ENCODE data around the gene GULP1. TPM values are rescaled to one million over a fixed set of nuclear protein-coding genes. Genes with fewer than 3 reads are reported as not detected.

GULP1 gene
- total and polyA plus RNA-seq, 10 donors, result 0.83 to 16.6 (median 6.6) TPM

DNA sequence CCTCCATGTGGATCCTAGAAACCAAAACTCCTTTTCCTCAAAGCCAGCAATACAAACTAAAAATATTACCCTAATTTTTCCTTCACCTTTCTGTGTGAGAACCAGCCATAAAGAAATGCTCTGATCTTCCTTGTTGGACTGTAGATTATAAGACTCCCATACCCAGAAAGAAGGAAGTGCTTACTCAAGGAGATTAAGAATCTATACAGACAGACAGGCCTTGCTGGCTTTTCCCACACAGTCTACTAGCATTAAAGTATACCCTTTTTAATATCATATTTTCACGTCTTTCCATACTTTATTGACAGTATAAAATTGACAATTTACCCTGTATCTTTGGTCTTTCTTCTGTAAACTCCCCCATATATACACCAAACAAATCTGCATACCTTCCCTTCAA is 139.0 kb downstream of the GULP1 start:
- no peaks in the 10 kb centered on the region for H3K36me3 ChIP-seq
- 56 to 76% (median 71%) methylated on average over 1 of the region's 1 CpG for WGBS, 5 donors
- peaks cover 0 to 10% (median 0%) of the 10 kb centered on the region in 8 donors for H3K9me3 ChIP-seq
- DNase-seq, result no peak
- no peak overlapping the region for H3K27ac ChIP-seq
- intact Hi-C loops (cut with DNase I; ENCODE audit: low total_unique reads), result no loop called here
- no peak overlapping the region for H3K4me3 ChIP-seq
- H3K27me3 ChIP-seq (replicated peaks in 1 of 7), result no peaks in the 10 kb centered on the region
- no peaks in the 10 kb centered on the region for H3K4me1 ChIP-seq
- TF ChIP-seq POLR2AphosphoS5 (IDR thresholded peaks at IDR 0.05) (no peak), CTCF (IDR thresholded peaks at IDR 0.05 in 8 of 11, conservative IDR thresholded peaks at IDR 0.05 in 3 of 11) (no peak), POLR2A (IDR thresholded peaks at IDR 0.05) (no peak)

- intact Hi-C loops (cut with DNase I; ENCODE audit: low total_unique reads), result no loop called here
- TF ChIP-seq POLR2AphosphoS5 (IDR thresholded peaks at IDR 0.05) (no peak), CTCF (IDR thresholded peaks at IDR 0.05 in 8 of 11, conservative IDR thresholded peaks at IDR 0.05 in 3 of 11) (no peak), POLR2A (IDR thresholded peaks at IDR 0.05) (no peak)
- Histone ChIP-seq H3K36me3 (no peaks in the 10 kb centered on the region), H3K27me3 (replicated peaks in 1 of 7) (no peaks in the 10 kb centered on the region), H3K4me3 (no peak overlapping the region), H3K27ac (no peak overlapping the region), H3K9me3 (peaks cover 0 to 7% (median 0%) of the 10 kb centered on the region in 8 donors), H3K4me1 (no peaks in the 10 kb centered on the region)
- 90 to 100% (median 97%) methylated on average over 1 of the region's 1 CpG for WGBS, 5 donors
- no peak for DNase-seq
These were observed 142.3 kb downstream of the GULP1 start for GRCh38 chr2:188434018-188434417.

GRCh38 chr2:188435115-188435514 is 143.4 kb downstream of the GULP1 start:
- no peak overlapping the region for H3K27ac ChIP-seq
- H3K9me3 ChIP-seq, result peaks cover 0 to 5% (median 0%) of the 10 kb centered on the region in 8 donors
- H3K4me1 ChIP-seq, result no peaks in the 10 kb centered on the region
- no peaks in the 10 kb centered on the region for H3K36me3 ChIP-seq
- intact Hi-C loops (cut with DNase I; ENCODE audit: low total_unique reads), result no loop called here
- TF ChIP-seq CTCF (IDR thresholded peaks at IDR 0.05 in 8 of 11, conservative IDR thresholded peaks at IDR 0.05 in 3 of 11), result no peak
- no peak for TF ChIP-seq POLR2AphosphoS5 (IDR thresholded peaks at IDR 0.05)
- no peak for TF ChIP-seq POLR2A (IDR thresholded peaks at IDR 0.05)
- DNase-seq, result no peak
- no peak overlapping the region for H3K4me3 ChIP-seq
- WGBS, 5 donors, result 78 to 92% (median 88%) methylated on average over 2 of the region's 2 CpGs
- H3K27me3 ChIP-seq (replicated peaks in 1 of 7), result no peaks in the 10 kb centered on the region

DNA sequence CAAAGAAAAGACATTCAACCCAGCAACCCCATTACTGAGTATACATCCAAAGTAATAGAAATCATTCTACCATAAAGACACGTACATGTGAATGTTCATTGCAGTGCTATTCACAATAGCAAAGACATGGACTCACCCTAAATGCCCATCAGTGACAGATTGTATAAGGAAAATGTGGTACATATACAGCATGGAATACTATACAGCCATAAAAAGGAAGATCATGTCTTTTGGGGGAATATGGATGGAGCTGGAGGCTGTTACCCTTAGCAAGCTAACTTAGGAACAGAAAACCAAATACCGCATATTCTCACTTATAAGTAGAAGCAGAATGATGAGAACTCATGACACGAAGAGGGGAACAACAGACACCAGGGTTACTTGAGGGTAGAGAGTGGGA is 145.9 kb downstream of the GULP1 start:
- Histone ChIP-seq H3K9me3 (peaks cover 0 to 5% (median 0%) of the 10 kb centered on the region in 8 donors), H3K4me3 (no peak overlapping the region), H3K27me3 (replicated peaks in 1 of 7) (no peaks in the 10 kb centered on the region), H3K36me3 (no peaks in the 10 kb centered on the region), H3K27ac (no peak overlapping the region), H3K4me1 (no peaks in the 10 kb centered on the region)
- no peak for DNase-seq
- intact Hi-C loops (cut with DNase I; ENCODE audit: low total_unique reads), result no loop called here
- 86 to 95% (median 91%) methylated on average over 3 of the region's 3 CpGs for WGBS, 5 donors
- TF ChIP-seq POLR2AphosphoS5 (IDR thresholded peaks at IDR 0.05) (no peak), CTCF (IDR thresholded peaks at IDR 0.05 in 8 of 11, conservative IDR thresholded peaks at IDR 0.05 in 3 of 11) (no peak), POLR2A (IDR thresholded peaks at IDR 0.05) (no peak)

Measured in spleen (tissue), 11 donors.